Measurements from ENCODE around the gene ITGB1.
"Not testable (repeated sequence)": the region's sequence is repeated elsewhere in the genome, so short reads cannot be mapped to it uniquely, and the experiment has no call there.

- not testable (repeated sequence) for TF ChIP-seq EP300, POLR2AphosphoS5, POLR2A (IDR thresholded peaks at IDR 0.05)
- TF ChIP-seq, protein P1, sequence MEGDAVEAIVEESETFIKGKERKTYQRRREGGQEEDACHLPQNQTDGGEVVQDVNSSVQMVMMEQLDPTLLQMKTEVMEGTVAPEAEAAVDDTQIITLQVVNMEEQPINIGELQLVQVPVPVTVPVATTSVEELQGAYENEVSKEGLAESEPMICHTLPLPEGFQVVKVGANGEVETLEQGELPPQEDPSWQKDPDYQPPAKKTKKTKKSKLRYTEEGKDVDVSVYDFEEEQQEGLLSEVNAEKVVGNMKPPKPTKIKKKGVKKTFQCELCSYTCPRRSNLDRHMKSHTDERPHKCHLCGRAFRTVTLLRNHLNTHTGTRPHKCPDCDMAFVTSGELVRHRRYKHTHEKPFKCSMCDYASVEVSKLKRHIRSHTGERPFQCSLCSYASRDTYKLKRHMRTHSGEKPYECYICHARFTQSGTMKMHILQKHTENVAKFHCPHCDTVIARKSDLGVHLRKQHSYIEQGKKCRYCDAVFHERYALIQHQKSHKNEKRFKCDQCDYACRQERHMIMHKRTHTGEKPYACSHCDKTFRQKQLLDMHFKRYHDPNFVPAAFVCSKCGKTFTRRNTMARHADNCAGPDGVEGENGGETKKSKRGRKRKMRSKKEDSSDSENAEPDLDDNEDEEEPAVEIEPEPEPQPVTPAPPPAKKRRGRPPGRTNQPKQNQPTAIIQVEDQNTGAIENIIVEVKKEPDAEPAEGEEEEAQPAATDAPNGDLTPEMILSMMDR (IDR thresholded peaks at IDR 0.05): not testable (repeated sequence)
Observed at GRCh38 chr10:32998060-32998581, 40.1 kb upstream of the ITGB1 start.

All from gastroesophageal sphincter (tissue), 3 donors.